GM12878 (cell line): ENCODE results near the gene VWA8.

Experiments
- BCLAF1 ChIP-seq: fragments of 450-650 bp; IDR thresholded peaks from 2 replicates; pipeline ENCODE4 v1.6.1; 2017; ENCODE audit warnings: antibody characterized with exemption, mild to moderate bottlenecking, moderate library complexity
- BRCA1 ChIP-seq: IDR thresholded peaks from 2 replicates; pipeline ENCODE4 v1.6.1; 2011; ENCODE audit warnings: low read depth, low read length, improper control_type of control experiment
- CBX5 ChIP-seq: sonication (generic); IDR thresholded peaks from 2 replicates; pipeline ENCODE4 v1.6.1; 2016; ENCODE audit warnings: low read depth, moderate library complexity, mild to moderate bottlenecking, inconsistent platforms
- CHD2 ChIP-seq: IDR thresholded peaks from 2 replicates; pipeline ENCODE4 v1.6.1; 2011; ENCODE audit warnings: low read depth, low read length, improper control_type of control experiment, borderline replicate concordance
- CTCF ChIP-seq, 3 experiments: IDR thresholded peaks in 2 of 3; conservative IDR thresholded peaks in 1 of 3; 2 replicates each; pipeline ENCODE4 v1.5.1; 2011; ENCODE audit warnings: low read depth in 3 of 3, low read length in 3 of 3, mild to moderate bottlenecking in 3 of 3, control low read depth in 2 of 3, moderate library complexity in 2 of 3, inconsistent platforms in 1 of 3, mixed read lengths in 1 of 3; ENCODE audit not compliant: control insufficient read depth in 2 of 3, insufficient read depth in 1 of 3; ENCODE audit errors: extremely low read depth in 1 of 3
- HSF1 ChIP-seq: fragments of 150-350 bp; IDR thresholded peaks from 2 replicates; pipeline ENCODE4 v1.6.1; 2014; ENCODE audit warnings: mild to moderate bottlenecking, low read depth, low read length
- KAT2A ChIP-seq: conservative IDR thresholded peaks from 2 replicates; pipeline ENCODE4 v1.6.1; 2011; ENCODE audit warnings: low read depth, low read length; ENCODE audit not compliant: control insufficient read depth
- MAX ChIP-seq: IDR thresholded peaks from 2 replicates; pipeline ENCODE4 v1.6.1; 2012; ENCODE audit warnings: low read depth, low read length, improper control_type of control experiment
- MYB ChIP-seq: fragments of 150-350 bp; IDR thresholded peaks from 2 replicates; pipeline ENCODE4 v1.6.1; 2014; ENCODE audit warnings: mild to moderate bottlenecking, low read depth, low read length, borderline replicate concordance
- NRF1 ChIP-seq: conservative IDR thresholded peaks from 2 replicates; pipeline ENCODE4 v1.6.1; 2011; ENCODE audit warnings: mild to moderate bottlenecking, low read depth, low read length, improper control_type of control experiment
- POLR2A ChIP-seq: IDR thresholded peaks from 2 replicates; pipeline ENCODE4 v1.6.1; 2011; ENCODE audit warnings: low read depth, mild to moderate bottlenecking, low read length
- POLR2AphosphoS5 ChIP-seq: IDR thresholded peaks from 2 replicates; pipeline ENCODE4 v1.6.1; 2011; ENCODE audit warnings: mild to moderate bottlenecking, low read length, inconsistent platforms
- ZNF24 ChIP-seq: fragments of 450-650 bp; IDR thresholded peaks from 2 replicates; pipeline ENCODE4 v1.6.1; 2017; ENCODE audit warnings: antibody characterized with exemption, mild to moderate bottlenecking

GRCh38 chr13:41691274-41691673 lies 269.6 kb downstream of the VWA8 start:
- TF ChIP-seq POLR2AphosphoS5 (no peak), CHD2 (no peak), MYB (no peak), CTCF (IDR thresholded peaks at IDR 0.05 in 2 of 3, conservative IDR thresholded peaks at IDR 0.05 in 1 of 3; ENCODE audit: control insufficient read depth in 2 of 3, extremely low read depth in 1 of 3, insufficient read depth in 1 of 3, low read depth in 3 of 3, low read length in 3 of 3) (no peak), CBX5 (no peak), POLR2A (no peak), NRF1 (no peak), BCLAF1 (no peak), HSF1 (no peak), ZNF24 (no peak), BRCA1 (no peak), MAX (no peak), KAT2A (no peak)
